Activated naive CD4-positive, alpha-beta T cell treated with anti-CD3 and anti-CD28 coated beads, Interleukin-2, amount 50 U/mL, for 24 hours (primary cell): ENCODE measurements around the gene GPR85.
"Not testable (repeated sequence)": the region's sequence is repeated elsewhere in the genome, so short reads cannot be mapped to it uniquely, and the experiment has no call there.

ENCODE experiments used
- H3K27ac Mint-ChIP-seq: one replicate; pipeline ENCODE4 v1.8.0; 2021; ENCODE audit warnings: mild to moderate bottlenecking, mixed read lengths
- H3K27me3 Mint-ChIP-seq: one replicate; pipeline ENCODE4 v1.8.0; 2021; ENCODE audit warnings: mixed read lengths
- H3K36me3 Mint-ChIP-seq: one replicate; pipeline ENCODE4 v1.8.0; 2021; ENCODE audit warnings: mixed read lengths
- H3K4me1 Mint-ChIP-seq: one replicate; pipeline ENCODE4 v1.8.0; 2021; ENCODE audit warnings: mixed read lengths
- H3K4me3 Mint-ChIP-seq: one replicate; pipeline ENCODE4 v1.8.0; 2021; ENCODE audit warnings: mild to moderate bottlenecking, mixed read lengths
- H3K9me3 Mint-ChIP-seq: one replicate; pipeline ENCODE4 v1.8.0; 2021; ENCODE audit warnings: mixed read lengths

Gene GPR85

GRCh38 chr7:113093561-113093960 is 6.9 kb upstream of the GPR85 start:
- H3K27me3 Mint-ChIP-seq: peaks cover 18% of the 10 kb centered on the region
- H3K27ac Mint-ChIP-seq: no peak overlapping the region
- H3K4me1 Mint-ChIP-seq: no peaks in the 10 kb centered on the region
- no peaks in the 10 kb centered on the region for H3K9me3 Mint-ChIP-seq
- H3K36me3 Mint-ChIP-seq: no peaks in the 10 kb centered on the region
- no peak overlapping the region for H3K4me3 Mint-ChIP-seq

GRCh38 chr7:113092762-113093161 is 6.1 kb upstream of the GPR85 start:
- H3K27me3 Mint-ChIP-seq: peaks cover 26% of the 10 kb centered on the region
- no peak overlapping the region for H3K4me3 Mint-ChIP-seq
- H3K27ac Mint-ChIP-seq: no peak overlapping the region
- no peaks in the 10 kb centered on the region for H3K9me3 Mint-ChIP-seq
- H3K4me1 Mint-ChIP-seq: no peaks in the 10 kb centered on the region
- no peaks in the 10 kb centered on the region for H3K36me3 Mint-ChIP-seq

DNA sequence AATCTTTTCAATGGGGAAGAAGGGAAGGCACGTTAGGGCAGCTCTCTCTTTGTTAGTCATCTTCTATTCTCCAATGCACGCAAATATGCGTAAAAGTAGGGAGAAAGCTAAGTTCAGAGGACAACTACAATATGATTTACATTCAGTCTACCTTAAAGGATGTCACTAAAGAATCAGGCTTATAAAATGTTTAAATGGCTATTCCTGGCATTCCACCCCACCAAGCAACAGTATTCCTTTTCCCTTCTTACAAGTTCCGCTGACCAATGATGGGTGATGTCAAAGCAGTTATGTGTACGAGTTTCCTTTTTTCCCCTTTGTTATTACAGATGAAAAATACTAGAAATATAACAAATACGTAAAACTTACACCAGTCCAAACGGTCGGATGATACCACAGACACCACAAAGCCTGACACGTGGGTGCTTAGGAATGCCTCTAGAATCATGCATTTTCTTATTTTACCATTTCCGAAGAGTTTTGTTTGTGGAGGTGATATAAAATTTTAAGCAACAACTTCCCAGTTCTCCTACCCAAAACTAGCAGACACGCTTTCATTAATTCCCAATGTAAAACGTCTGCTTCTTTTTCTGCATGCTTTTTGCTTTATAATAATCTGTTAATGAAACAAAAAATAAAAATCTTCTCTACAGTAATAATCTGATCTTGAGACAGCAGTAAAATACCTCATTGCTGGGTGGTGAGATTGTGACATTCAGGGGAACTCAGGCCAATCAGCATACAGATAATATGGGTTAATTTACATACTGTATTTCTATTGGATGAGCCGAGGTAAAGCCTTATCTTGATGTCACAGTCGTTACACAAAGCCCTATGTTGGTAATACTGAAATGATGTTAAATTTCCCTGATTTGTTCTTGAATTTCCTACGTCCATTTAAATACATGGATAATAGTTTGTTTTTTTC is 708 bp upstream of the GPR85 start:
- H3K9me3 Mint-ChIP-seq: no peaks in the 10 kb centered on the region
- no peak overlapping the region for H3K4me3 Mint-ChIP-seq
- peaks cover 45% of the 10 kb centered on the region for H3K27me3 Mint-ChIP-seq
- no peak overlapping the region for H3K27ac Mint-ChIP-seq
- H3K36me3 Mint-ChIP-seq: no peaks in the 10 kb centered on the region
- H3K4me1 Mint-ChIP-seq: peaks cover 5% of the 10 kb centered on the region

DNA sequence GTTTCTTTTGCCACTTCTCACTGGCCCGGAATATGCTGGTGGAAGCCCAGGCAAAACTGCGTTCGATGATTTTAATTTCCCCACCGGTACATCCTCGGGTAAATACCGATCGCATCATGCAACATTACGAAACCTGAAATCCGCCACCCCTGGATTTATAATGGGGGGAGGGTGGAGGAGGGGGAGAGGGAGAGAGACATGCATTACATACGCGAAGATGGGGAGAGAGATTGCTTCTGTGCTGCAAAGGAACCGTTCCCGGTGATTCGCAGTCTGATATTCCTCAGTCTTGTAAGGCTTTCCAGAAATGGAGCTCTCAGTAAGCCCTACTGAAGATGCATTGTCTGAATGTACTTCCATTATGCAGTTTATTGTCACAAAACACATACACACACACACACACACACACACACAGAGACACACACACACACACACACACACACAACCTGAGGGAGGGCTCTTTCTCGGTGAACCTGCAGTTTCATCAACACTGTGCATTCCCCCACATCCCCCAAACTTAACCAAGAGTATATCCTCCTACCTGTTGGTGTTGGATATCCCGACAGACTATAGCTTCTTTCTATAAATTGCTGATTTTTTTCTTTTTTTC is 741 bp downstream of the GPR85 start:
- Mint-ChIP-seq H3K27ac (no peak overlapping the region), H3K4me1 (peaks cover 5% of the 10 kb centered on the region), H3K4me3 (no peak overlapping the region), H3K9me3 (no peaks in the 10 kb centered on the region), H3K36me3 (no peaks in the 10 kb centered on the region), H3K27me3 (peaks cover 47% of the 10 kb centered on the region)

- Mint-ChIP-seq H3K27me3 (peaks cover 45% of the 10 kb centered on the region), H3K4me1 (peaks cover 5% of the 10 kb centered on the region), H3K9me3 (no peaks in the 10 kb centered on the region), H3K4me3 (no peak overlapping the region), H3K36me3 (no peaks in the 10 kb centered on the region), H3K27ac (no peak overlapping the region)
These were observed 2.0 kb downstream of the GPR85 start for GRCh38 chr7:113084496-113085172.

DNA sequence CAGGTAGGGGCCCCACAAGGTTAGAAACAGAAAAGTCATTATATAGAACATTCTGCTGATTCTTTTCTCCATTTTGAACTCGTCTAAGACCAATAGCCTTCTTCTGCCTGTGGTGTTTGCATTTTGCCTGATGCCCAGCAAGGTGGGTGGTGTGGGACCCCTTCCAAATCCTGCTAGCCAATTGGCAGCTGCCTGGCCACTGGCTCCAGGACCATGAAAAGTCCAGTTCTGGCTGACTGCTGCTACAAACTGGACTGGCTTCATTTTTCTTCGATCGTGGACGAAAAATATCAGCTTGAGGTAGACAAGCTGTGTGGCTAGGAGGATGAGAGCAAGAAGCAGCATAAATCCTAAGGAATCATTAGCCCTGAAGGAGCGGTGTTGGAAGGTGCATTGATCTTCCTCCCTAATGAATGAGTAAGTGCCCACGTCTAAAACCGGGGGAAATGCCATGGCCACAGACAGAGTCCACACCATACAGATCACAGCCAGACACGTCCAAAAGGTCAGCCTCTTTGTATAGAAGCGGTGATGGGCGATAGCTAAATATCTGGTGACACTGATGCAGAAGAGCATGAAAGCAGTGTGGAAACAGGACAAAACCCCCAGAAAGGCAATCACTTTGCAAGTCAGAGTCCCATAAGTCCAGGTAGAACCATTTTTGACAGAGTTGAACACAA is 2.7 kb downstream of the GPR85 start:
- Mint-ChIP-seq H3K27me3 (peaks cover 45% of the 10 kb centered on the region), H3K36me3 (no peaks in the 10 kb centered on the region), H3K27ac (no peak overlapping the region), H3K4me3 (no peak overlapping the region), H3K9me3 (no peaks in the 10 kb centered on the region), H3K4me1 (peaks cover 5% of the 10 kb centered on the region)

DNA sequence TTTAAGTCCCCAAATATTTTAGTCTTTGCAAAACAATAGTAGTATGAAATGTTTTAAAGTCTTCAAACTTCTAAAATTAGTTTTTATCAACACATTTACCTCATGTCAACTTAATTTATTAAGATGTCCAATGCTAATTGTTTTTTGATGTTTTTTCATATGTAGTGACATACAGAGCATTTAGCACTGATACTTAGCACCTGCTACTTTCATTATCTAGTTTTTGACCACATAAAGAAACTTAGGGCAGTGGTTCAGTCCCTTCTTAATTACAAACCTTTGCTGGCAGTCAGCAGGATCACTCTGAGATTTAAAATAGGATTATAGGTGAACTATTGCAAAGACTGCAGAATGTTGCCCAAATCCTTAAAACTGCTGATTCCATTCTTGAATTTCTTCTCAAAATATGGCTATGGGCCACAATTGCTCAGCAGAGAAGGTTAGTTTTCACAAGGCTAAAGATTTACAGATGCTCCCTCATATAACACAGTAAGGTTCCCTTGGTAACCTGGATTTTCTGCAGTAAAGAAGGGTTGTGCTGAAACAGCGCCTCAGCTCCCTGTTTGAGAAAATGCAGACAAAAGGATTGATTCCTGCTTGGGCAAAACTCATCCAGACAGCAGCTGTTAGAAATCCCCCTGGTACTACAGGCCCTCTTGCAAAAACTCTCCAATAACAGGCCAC is 3.4 kb downstream of the GPR85 start:
- H3K36me3 Mint-ChIP-seq: no peaks in the 10 kb centered on the region
- H3K27ac Mint-ChIP-seq: no peak overlapping the region
- peaks cover 5% of the 10 kb centered on the region for H3K4me1 Mint-ChIP-seq
- no peaks in the 10 kb centered on the region for H3K9me3 Mint-ChIP-seq
- peaks cover 43% of the 10 kb centered on the region for H3K27me3 Mint-ChIP-seq
- H3K4me3 Mint-ChIP-seq: no peak overlapping the region

- Mint-ChIP-seq H3K4me1 (no peaks in the 10 kb centered on the region), H3K27ac (no peak overlapping the region), H3K9me3 (no peaks in the 10 kb centered on the region), H3K4me3 (no peak overlapping the region), H3K27me3 (peaks cover 18% of the 10 kb centered on the region), H3K36me3 (no peaks in the 10 kb centered on the region)
These were observed 8.3 kb downstream of the GPR85 start for GRCh38 chr7:113078331-113078730.

DNA sequence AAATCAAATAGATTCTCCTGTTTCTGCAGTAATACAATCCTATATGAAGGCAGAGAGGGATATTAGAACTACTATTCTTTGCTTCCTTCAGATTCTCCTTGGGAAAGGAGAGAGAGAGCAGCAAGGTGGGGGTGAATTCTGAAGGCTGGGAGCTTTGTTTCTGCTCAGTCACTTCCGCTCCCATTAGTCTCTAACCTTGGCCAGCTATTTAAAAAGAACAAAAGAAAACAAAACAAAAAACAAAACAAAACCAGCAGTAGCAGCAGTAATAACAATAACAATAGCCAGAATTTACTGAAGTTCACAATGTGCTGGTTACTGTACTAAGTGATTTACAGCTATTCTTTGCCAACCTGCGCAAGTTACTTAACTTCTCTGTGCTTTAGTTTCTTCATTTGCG is 9.9 kb downstream of the GPR85 start:
- H3K4me1 Mint-ChIP-seq: no peaks in the 10 kb centered on the region
- H3K36me3 Mint-ChIP-seq: no peaks in the 10 kb centered on the region
- H3K4me3 Mint-ChIP-seq: no peak overlapping the region
- peaks cover 13% of the 10 kb centered on the region for H3K27me3 Mint-ChIP-seq
- H3K9me3 Mint-ChIP-seq: no peaks in the 10 kb centered on the region
- H3K27ac Mint-ChIP-seq: no peak overlapping the region

- H3K27ac Mint-ChIP-seq: no peak overlapping the region
- no peaks in the 10 kb centered on the region for H3K9me3 Mint-ChIP-seq
- H3K4me1 Mint-ChIP-seq: no peaks in the 10 kb centered on the region
- H3K27me3 Mint-ChIP-seq: peaks cover 2% of the 10 kb centered on the region
- H3K36me3 Mint-ChIP-seq: no peaks in the 10 kb centered on the region
- H3K4me3 Mint-ChIP-seq: no peak overlapping the region
These were observed 15.2 kb downstream of the GPR85 start for GRCh38 chr7:113071465-113071864.

DNA sequence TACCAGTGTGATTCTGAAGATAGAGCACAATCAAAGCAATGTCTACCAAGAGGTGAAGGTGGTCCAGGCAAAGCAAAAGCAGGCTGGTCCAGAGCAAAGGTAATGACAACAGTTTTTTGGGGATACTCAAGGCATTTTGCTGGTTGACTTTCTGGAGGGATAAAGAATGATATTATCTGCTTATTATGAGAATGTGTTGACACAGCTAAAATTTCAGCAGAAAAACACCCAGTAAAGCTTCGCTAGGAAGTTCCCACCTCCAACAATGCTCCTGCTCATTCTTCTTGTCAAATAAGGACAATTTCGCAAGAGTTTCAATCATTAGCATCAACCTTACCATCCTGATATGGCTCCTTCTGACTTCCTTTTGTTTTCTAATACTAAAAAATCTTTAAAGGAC is 24.1 kb downstream of the GPR85 start:
- H3K4me1 Mint-ChIP-seq: no peaks in the 10 kb centered on the region
- H3K9me3 Mint-ChIP-seq: no peaks in the 10 kb centered on the region
- no peaks in the 10 kb centered on the region for H3K36me3 Mint-ChIP-seq
- peaks cover 15% of the 10 kb centered on the region for H3K27me3 Mint-ChIP-seq
- no peak overlapping the region for H3K4me3 Mint-ChIP-seq
- H3K27ac Mint-ChIP-seq: no peak overlapping the region

GRCh38 chr7:113060100-113060499 is 26.5 kb downstream of the GPR85 start:
- Mint-ChIP-seq H3K36me3 (no peaks in the 10 kb centered on the region), H3K4me1 (no peaks in the 10 kb centered on the region), H3K27ac (no peak overlapping the region), H3K4me3 (no peak overlapping the region), H3K9me3 (no peaks in the 10 kb centered on the region), H3K27me3 (peaks cover 19% of the 10 kb centered on the region)

- Mint-ChIP-seq H3K4me3 (no peak overlapping the region), H3K4me1 (no peaks in the 10 kb centered on the region), H3K36me3 (no peaks in the 10 kb centered on the region), H3K27me3 (peaks cover 25% of the 10 kb centered on the region), H3K27ac (no peak overlapping the region), H3K9me3 (no peaks in the 10 kb centered on the region)
These were observed 31.7 kb downstream of the GPR85 start for GRCh38 chr7:113054938-113055337.

DNA sequence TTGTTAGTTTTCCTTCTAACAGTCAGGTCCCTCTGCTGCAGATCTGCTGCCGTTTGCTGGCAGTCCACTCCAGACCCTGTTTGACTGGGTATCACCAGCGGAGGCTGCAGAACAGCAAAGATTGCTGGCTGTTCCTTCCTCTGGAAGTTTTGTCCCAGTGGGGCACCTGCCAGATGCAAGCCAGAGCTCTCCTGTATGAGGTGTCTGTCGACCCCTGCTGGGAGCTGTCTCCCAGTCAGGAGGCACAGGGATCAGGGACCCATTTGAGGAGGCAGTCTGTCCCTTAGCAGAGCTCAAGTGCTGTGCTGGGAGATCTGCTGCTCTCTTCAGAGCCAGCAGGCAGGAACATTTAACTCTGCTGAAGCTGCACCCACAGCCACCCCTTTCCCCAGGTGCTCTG is 32.4 kb downstream of the GPR85 start:
- H3K27me3 Mint-ChIP-seq: peaks cover 23% of the 10 kb centered on the region
- H3K27ac Mint-ChIP-seq, H3K4me1 Mint-ChIP-seq, H3K9me3 Mint-ChIP-seq, H3K4me3 Mint-ChIP-seq, H3K36me3 Mint-ChIP-seq: not testable (repeated sequence)

- H3K4me3 Mint-ChIP-seq, H3K27ac Mint-ChIP-seq, H3K9me3 Mint-ChIP-seq, H3K36me3 Mint-ChIP-seq, H3K27me3 Mint-ChIP-seq, H3K4me1 Mint-ChIP-seq: not testable (repeated sequence)
These were observed 37.4 kb downstream of the GPR85 start for GRCh38 chr7:113049221-113049620.
